DLD1 (cell line): Measurements from ENCODE around the gene FCN3.

Source experiments
- in situ Hi-C: cut with HindIII; loops from 2 replicates; pipeline ENCODE4 v1.10.0; 2017; ENCODE audit warnings: low sequenced_read_pairs

Gene FCN3

DNA sequence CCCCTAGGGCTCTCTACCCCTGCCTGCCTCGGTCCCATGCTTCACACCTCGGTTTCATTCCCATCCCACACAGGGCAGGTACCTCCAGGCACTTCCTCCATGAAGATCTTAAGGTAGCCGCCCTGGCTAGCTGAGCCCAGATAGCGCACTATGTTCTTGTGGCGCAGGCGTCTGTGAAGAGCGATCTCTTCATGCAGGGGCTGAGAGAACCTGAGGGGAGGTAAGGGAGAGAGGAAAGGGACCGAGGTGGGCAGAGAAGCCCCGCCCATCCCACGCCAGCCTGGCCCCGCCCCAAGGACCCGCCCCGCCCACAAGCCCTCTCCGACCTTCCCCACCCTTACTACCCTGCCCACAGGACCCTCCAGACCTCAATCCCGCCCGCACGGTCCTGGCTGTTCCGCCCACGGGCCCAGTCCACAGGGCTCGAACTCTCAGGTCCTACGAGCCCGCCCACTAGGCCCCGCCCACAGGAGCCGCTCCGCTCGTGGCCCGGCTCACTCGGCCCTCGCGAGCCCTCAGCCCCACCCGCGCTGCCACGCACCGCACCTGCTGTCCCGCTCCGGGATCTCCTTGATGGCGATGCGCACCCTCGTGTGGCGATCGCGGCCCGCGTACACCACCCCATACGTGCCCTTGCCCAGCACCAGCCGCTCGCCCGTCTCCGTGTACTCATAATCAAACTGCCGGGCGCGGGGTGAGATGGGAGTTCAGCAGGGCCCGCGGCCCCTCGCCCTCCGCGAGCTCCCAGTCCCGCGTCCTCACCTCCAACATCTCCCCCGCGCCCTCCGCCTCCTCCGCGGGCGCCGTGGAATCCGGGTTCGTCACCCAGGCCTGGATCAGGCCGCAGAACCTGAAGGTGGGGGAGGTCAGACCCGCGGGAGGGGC lies 14.2 kb downstream of the FCN3 start:
- in situ Hi-C loops, result no loop called here

DNA sequence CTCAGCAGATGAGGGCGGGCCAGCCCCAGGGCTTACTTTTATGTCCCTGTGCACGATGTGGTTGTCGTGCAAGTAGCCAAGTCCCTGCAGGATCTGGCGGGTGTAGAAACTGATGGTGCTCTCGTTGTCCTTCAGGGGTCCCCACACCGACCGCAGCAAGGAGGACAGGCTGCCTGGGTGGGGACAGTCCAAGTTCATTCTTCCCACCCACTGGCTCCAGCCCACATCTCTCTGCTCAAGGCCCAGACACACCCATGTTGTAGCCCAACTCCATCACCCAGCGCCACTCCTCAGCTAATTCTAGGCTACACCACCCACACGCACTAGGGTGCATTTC lies 14.8 kb downstream of the FCN3 start:
- in situ Hi-C loops, result no loop called here

DNA sequence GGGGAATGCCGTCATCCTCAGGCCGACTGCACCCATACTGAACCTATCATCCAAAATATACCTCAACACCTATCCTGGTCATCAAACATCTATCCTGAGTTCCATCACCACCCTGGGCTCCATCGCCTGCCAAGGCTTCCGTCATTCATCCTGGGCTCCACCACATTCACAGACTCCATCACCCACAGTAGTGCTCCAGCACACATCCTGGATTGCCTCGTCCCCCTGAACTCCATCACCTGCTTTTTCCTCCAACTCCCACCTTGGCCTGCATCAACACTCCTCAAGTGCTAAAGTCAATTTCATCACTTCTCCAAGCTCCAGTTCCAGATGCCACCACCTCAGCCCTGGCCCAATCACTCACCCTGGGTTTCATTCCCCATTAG lies 15.7 kb downstream of the FCN3 start:
- in situ Hi-C loops, result no loop called here

DNA sequence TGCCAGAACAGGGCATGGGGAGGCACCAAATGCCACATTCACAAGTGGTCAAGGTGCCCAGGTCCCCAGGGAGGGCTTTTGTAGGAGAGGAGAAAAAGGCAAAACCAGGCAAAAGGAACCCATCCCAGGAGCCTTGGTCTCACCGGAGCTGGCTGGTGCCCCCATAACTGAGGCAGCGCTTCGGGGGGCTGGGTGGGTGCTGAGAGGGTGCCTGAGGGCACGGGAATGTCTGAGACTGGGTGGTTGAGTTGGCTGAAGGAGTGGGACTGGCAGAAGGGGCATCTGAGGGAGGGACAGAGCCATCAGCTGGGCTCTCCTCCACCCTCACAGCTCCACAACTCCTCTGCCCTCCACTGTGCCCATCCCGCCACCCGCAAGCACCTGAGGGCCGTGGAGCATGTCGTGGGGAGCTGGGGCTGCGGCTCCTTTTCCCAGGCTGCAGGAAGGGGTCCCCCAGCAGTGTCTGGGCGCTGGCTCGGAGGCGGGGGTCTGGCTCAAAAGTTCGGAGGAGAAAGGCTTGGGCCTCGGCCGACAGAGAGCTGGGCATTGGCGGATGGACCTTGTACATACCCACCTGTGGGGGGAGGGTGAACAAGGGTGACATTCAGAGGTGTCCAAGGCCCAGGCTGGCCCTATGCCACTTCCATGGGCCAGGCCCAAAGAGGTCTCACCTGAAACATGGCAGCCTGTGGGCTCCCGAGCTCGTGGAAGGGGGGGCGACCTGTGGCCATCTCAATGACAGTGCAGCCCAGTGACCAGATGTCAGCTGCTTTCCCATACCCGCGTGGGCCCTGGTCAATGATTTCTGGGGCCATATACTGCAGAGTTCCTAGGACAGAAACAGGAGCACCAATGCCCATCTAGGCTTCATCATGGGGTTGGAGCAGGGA lies 16.3 kb downstream of the FCN3 start:
- in situ Hi-C loops, result no loop called here

DNA sequence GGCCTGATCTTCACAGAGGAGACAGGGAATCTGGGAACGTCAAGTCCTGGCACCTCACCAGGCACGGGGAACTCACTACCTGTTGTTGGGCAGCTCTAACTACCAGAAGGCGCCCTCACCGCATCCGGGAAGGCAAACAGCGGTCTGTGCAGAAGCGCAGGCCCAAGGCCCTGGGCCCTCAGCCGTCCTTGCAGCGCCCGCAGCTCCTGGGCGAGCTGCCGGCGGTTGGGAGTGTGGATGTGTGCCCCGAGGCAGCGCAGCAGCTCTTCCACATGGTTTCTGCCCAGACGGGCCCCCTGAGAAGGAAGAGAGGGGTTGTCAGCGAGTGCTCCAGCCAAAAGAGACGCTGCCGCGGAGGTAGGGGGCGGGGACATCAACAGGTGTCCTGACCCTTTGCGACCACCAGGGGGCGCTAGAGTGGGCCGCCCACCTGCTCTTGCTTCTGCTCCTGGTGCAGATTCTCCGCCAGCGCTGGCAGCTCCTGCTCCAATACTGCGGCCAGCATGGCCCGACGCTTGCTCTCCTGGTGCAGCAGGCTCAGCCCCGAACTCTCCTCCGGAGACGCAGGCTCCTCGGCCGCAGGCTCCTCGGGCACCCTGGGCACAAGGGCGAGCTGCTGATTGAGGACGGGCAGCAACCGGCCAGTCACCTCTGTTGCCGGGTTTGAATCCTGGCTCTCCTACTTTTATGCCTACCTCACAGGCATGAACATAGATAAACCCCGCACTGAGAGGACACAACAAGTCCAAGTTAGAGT lies 17.2 kb downstream of the FCN3 start:
- in situ Hi-C loops, result no loop called here

DNA sequence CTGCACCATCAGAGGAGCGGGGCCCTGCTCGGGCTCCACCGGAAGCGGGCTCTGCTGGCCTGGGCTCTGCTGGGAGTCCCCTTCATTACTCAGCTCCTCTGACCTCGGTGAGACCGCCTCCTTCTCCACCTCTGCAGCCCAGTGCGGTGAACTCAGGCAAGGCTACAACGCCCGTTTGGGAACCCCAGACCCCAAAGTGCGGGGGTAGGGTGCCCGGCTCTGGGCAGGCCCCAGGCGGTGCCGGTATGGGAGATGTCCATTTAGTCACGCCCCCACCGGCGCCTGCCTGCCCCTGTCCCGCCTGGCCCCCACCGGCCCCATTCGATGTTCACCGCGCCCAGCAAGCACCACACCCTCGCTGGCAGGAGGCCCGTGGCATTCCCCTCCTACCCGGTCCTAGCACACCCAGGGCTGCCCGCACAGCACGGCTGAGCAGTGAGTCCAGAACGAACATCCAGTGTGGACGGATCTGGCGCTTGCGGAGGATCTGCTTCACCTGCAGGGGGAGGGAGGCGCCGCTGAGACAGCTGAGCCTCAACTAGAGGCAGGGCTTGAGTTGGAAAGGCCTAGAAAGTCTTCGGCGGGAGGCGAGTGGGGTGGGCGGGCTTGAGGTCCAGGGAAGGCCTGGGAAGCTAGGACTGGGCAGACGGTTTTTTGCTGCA lies 17.9 kb downstream of the FCN3 start:
- in situ Hi-C loops, result no loop called here

DNA sequence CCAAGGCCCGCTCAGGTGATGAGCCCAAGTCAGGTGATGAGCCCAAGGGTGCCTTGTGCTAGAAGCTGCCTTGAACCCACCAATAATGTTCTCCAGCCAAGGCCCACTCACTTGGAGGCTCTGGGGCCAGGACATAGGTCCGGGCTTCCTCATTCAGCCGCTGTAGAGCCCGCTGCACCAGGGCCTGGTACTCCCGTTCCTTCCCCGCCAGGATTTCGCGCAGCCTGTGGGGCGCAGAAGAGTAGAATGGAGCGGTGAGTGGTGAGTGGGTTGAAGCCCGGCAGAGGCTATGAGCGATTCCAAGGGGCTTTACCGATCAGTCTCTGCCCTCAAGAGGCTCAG lies 18.4 kb downstream of the FCN3 start:
- in situ Hi-C loops, result no loop called here

DNA sequence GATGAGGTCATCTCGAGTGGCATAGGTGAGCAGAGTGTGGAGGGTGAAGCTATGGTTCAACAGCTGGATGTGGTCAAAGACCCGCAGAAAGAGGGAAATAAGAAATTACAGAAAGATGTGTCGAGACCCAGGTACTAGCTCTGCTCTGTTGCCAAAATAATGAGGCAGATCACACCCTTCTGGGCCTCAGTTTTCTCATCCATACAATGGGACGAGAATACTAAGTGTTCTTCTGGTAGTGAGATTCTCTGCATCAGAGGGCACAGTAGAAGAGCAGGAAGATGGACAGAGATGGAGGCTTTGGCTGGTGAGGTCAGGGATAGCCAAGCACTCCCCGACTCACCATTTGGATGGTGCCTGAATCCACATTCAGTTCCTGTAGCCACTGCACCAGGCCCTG lies 18.9 kb downstream of the FCN3 start:
- in situ Hi-C loops, result no loop called here

DNA sequence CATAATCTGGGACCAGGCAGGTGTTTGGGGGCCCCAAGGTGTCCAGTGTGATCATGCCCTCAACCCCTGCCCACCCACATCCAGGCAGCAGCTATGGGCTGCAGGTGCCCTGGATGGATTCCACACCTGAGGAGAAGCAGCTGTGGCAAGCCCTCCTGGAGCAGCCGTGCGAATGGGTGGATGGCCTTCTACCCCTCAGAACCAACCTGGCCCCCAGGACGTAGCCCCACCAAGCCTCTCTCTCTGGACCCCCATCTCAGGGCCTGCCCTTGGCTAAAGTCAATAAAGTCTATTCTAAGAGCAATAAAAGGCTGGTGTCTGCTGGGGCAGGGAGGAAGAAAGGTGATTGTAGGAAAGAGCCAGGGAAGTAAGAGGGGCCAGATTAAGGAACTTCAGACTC lies 21.0 kb downstream of the FCN3 start:
- in situ Hi-C loops, result no loop called here

DNA sequence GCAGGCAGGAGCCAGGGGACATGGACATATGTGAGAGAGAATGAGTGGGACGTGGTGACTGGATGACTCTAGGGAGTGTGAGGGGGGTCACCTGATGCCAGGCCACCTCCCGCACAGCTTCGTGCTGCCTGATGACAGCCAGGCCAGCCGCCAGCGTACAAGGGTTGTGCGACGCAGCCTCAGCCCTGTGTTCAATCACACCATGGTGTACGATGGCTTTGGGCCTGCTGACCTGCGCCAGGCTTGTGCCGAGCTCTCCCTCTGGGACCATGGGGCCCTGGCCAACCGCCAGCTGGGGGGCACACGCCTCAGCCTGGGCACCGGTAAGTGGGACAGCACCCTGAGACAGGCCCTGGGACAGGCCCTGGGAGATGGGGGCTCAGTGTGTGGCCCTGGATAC lies 21.5 kb downstream of the FCN3 start:
- in situ Hi-C loops, result no loop called here

DNA sequence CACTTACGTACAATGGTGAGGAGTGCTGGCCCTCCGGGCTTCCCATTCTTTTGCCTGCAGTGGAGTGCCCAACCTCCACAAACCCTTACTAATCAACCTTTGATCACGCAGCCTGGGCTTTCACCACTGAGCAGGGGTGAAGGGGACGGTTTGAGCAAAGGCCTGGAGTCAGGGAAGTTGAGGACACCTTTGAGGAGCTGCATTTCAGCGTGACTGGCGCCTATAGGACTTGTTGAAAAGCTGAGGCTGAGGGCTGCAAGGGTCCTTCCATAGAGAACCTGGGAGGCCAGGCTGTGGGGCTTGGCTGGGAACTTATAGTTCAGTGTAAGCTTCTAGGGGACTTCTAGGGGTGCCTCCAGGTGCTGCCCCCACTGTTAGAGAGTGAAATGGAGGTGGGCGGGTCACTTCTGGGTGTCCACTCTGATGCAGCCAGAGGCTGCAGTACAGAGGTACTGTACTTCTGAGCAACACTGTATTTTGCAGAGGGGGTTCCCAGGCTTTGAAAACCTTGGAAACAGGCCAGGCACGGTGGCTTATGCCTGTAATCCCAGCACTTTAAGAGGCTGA lies 23.0 kb downstream of the FCN3 start:
- in situ Hi-C loops, result no loop called here

DNA sequence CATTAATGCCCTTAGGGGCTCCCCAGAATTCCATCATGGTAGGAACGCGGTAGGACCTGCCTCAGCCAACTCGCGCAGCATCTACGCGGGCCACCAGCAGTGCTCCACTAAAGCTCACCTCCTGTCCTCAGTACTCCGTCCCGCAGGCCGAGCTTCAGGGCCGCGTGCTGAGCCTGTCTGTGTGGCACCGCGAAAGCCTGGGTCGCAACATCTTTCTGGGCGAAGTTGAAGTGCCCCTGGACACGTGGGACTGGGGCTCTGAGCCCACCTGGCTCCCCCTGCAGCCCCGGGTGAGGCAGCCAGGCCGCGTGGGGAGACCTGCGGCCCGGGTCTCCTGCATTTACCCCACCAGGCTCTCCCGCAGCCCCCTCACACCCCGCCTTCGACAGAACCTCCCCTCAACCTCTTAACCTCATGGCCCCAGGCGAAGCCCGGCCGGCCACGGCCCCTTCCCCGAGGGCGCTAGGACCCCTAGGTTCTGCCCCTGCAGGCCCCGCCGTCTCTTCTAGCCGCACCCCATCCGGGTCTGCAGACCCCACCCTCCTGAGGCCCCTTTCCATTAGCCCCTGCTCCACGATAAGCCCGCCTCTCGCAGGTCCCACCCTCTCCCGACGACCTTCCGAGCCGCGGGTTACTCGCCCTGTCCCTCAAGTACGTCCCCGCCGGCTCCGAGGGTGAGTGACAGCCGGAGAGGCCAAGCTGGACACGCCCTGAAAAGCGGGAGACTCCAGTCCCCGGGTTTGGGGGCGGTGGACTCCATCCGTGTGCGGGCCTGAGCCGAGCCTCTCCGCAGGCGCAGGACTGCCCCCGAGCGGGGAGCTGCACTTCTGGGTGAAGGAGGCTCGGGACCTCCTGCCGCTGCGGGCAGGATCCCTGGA lies 23.7 kb downstream of the FCN3 start:
- in situ Hi-C loops, result no loop called here

DNA sequence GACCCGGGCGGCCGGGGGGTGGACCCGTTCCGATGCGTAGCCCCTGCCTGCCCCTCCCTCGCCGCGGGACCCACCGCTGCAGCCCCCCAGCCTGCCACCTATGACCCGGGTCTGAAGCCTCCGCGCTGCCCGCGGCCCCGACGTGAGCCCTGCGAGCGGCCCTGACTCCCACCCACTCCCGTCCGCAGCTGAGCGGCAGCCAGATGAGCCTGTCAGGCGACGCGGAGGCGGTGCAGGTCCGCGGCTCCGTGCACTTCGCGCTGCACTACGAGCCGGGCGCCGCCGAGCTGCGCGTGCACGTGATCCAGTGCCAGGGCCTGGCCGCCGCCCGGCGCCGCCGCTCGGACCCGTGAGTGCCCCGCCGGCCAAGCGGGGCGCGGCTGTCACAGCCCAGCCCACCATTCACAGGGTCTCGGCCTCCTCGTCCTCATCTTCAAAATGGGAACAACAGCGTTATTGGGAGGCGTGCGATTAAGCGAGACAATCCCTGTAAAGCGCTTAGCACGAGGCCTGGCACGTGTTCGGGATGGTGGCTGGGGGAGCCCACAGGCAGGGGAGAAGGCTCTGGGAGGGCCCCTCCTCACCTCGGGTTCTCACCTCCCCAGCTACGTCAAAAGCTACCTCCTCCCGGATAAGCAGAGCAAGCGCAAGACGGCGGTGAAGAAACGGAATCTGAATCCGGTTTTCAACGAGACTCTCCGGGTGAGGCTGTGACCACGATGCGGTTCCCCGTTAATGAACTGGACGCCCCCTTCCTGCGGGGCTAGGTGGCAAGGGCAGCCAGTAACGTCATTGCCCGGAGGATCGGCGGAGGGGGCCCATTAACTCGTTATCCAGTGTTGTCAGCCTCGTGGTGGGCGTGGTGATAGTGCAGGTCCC lies 24.6 kb downstream of the FCN3 start:
- in situ Hi-C loops, result no loop called here

DNA sequence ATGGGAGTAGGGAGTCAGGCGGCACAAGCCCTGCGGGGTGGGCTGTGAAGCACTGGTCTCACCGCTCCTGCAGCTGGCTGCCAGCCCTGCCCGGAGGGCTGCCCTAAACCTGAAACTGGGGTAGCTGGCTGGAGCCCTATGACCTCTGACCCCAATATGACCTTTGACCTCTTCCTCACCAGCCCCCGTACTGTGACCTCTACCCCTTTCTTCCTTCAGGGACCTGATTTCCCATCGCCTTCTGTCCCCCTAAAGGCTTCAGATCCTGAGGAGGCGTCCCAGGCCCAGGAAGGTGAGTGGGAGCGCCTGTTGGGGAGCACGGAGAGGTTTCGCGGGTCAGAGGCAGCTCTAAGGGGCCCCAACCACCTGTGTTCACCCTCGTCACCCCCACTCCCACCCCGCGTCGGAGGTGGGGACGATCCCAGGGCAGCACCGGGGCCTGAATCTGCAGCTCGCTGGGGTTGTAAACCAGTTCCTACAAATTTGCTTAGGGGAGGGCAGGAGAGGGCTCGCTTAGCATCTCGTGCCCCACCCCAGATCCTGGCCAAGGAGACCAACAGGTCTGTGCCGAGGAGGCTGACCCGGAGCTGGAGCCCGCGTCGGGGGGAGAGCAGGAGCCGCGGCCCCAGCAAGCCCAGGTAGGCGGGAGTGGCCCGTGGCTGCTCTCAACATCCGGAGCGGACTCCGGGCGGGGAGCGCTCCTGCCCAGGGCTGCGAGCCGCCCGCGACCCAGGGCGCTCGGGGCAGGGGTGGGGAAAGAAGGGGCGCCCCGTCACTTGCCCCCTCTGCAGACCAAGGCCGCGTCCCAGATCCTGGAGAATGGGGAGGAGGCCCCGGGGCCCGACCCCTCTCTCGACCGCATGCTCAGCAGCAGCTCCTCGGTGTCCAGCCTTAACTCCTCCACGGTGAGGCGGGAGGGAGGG lies 25.5 kb downstream of the FCN3 start:
- in situ Hi-C loops, result no loop called here

DNA sequence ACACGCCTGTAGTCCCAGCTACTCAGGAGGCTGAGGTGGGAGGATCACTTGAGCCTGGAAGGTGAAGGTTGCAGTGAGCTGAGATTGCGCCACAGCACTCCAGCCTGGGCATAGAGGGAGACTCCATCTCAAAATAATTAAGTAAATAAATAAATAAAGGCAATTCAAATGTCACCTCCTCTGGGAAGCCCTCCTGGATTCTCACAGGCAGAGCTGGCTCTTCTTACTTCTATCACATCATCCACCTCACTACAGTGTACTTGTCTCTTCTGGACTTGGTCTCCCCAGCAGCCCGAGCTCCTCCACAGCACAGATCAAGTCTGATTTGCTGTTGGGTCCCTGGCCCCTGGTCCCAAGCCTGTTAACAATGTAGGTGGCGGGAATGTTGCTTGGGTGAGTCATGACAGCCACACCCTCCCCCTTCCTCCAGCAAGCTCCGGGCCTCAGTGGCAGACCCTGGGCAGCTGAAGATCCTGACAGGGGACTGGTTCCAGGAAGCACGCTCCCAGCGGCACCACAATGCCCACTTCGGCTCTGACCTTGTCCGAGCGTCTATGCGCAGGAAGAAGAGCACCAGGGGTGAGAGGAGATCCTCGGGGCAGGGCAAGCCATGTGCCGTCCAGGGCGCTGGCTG lies 27.5 kb downstream of the FCN3 start:
- in situ Hi-C loops, result no loop called here

DNA sequence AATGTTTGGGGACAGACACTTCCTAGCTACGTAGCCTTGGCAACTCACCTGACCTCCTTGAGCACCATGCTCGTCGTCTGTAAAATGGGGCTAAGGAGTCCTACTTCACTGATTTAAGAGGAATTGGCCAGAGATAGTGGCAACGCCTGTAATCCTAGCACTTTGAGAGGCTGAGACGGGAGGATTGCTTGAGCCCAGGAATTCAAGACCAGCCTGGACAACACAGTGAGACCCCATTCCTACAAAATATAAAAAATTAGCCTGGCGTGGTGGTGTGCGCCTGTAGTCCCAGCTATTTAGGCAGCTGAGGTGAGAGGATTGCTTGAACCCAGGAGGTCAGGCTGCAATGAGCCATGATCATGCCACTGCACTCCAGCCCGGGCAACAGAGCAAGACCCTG lies 28.3 kb downstream of the FCN3 start:
- in situ Hi-C loops, result no loop called here

DNA sequence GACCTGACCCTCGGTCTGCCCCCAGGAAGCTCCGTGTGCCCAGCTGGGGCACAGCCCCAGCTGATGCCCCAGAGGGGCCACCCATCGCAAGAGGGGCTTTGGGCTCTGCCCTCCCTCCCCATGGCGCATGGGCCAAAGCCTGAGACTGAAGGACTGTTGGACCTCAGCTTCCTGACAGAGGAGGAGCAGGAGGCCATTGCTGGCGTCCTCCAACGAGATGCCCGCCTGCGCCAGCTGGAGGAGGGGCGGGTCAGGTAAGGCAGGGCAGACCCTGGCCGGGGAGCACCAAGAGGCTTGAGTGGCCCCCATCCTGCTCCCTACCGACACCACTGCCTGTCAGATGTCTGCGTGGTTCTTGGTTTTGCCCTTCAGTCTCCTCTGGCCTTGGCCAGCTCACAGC lies 29.4 kb downstream of the FCN3 start:
- in situ Hi-C loops, result no loop called here
